HG03025 (cell line): ENCODE results near the gene TAS2R20.

Experiments
- ATAC-seq: cut with Tn5 transposase; IDR thresholded peaks from one replicate; pipeline ENCODE4 v1.9.1; 2021; ENCODE audit warnings: mild to moderate bottlenecking, moderate library complexity; ENCODE audit not compliant: unreplicated experiment, low FRiP score

Gene TAS2R20

GRCh38 chr12:10960211-10960610 is 37.9 kb downstream of the TAS2R20 start:
- no peak for ATAC-seq

GRCh38 chr12:10959804-10960203 is 38.3 kb downstream of the TAS2R20 start:
- no peak for ATAC-seq

- no peak for ATAC-seq
Measured at GRCh38 chr12:10957741-10958140, 40.4 kb downstream of the TAS2R20 start.

- ATAC-seq: no peak
Measured at GRCh38 chr12:10956085-10956484, 42.0 kb downstream of the TAS2R20 start.

- ATAC-seq: no peak
Measured at GRCh38 chr12:10952645-10953044, 45.5 kb downstream of the TAS2R20 start.
